Heart right ventricle (tissue), 16 donors: ENCODE results near the gene CACNA2D2. TPM values are rescaled to one million over a fixed set of nuclear protein-coding genes. Genes with fewer than 3 reads are reported as not detected.

Experiments
- ATAC-seq, 8 donors: fragments of 200-7000 bp; cut with Tn5 transposase; one replicate each; pipeline ENCODE4 v1.9.1; 2020; ENCODE audit warnings: mild to moderate bottlenecking in 8 of 8, moderate library complexity in 8 of 8, moderate number of reproducible peaks in 1 of 8
- DNase-seq, 2 donors: peaks; one replicate each; pipeline ENCODE4 v3.0.0-alpha.2; 2020
- H3K27ac ChIP-seq, 10 donors: fragments of 200-600 bp; sonication (generic) in 2 of 10; one replicate each; pipeline versions ENCODE4 v1.5.0 to v1.8.0; 2020 to 2022; ENCODE audit warnings: mild to moderate bottlenecking in 3 of 10
- H3K27me3 ChIP-seq, 7 donors: fragments of 200-600 bp; one replicate each; pipeline ENCODE4 v1.8.0; 2021 to 2022; ENCODE audit warnings: mild to moderate bottlenecking in 2 of 7
- H3K36me3 ChIP-seq, 9 donors: fragments of 200-600 bp; sonication (generic) in 1 of 9; one replicate each; pipeline versions ENCODE4 v1.5.0 to v1.8.0; 2020 to 2022; ENCODE audit warnings: mild to moderate bottlenecking in 2 of 9
- H3K4me1 ChIP-seq, 9 donors: fragments of 200-600 bp; sonication (generic) in 1 of 9; one replicate each; pipeline versions ENCODE4 v1.5.0 to v1.8.0; 2020 to 2022; ENCODE audit warnings: mild to moderate bottlenecking in 4 of 9
- H3K4me3 ChIP-seq, 10 donors: fragments of 200-600 bp; sonication (generic) in 2 of 10; one replicate each; pipeline versions ENCODE4 v1.5.0 to v1.8.0; 2020 to 2022; ENCODE audit warnings: mild to moderate bottlenecking in 7 of 10, moderate library complexity in 2 of 10
- H3K9me3 ChIP-seq, 11 donors: fragments of 200-600 bp in 10 of 11; sonication (generic) in 2 of 11; one replicate each; pipeline versions ENCODE4 v1.5.0 to v1.8.0; 2013 to 2022; ENCODE audit warnings: mild to moderate bottlenecking in 2 of 11, control low read depth in 1 of 11, moderate library complexity in 1 of 11
- CTCF ChIP-seq, 9 donors: fragments of 200-600 bp; sonication (generic) in 2 of 9; IDR thresholded peaks; one replicate each; pipeline versions ENCODE4 v1.5.0 to v1.8.0; 2021 to 2022; ENCODE audit warnings: antibody characterized with exemption in 9 of 9, mild to moderate bottlenecking in 5 of 9, moderate library complexity in 1 of 9
- WGBS, 2 donors: extraction: QIAGEN DNeasy Blood & Tissue Kit; methylation state at CpG; one replicate each; pipeline ENCODE4 v1.1.7; 2013; ENCODE audit warnings: inconsistent platforms in 1 of 2; 5-methylcytosine and 5-hydroxymethylcytosine counted together
- intact Hi-C, 10 donors: fragments of 100-400 bp; cut with DNase I; formaldehyde crosslinking; loops; one replicate each; pipeline versions ENCODE4 v1.11.1 to v1.14.2; 2022
- polyA plus RNA-seq, 2 donors: library from polyadenylated mRNA; stranded (reverse); fragments of 200-250 nt; gene quantifications; one replicate each; pipeline ENCODE4 v1.2.3, GENCODE V29; 2013
- total RNA-seq, 10 donors: library from RNA; stranded (reverse); fragmentation: NEBNext Ultra II Directional in 3 of 10; extraction: Animal tissue kit (Norgen Biotek cat#: 25700) in 3 of 10; gene quantifications; one replicate each; pipeline versions ENCODE4 v1.2.1 to v1.2.4, GENCODE V29; 2021 to 2023
- donor health status: Arrhythmogenic right ventricular cardiomyopathy.
- donor health status: ischemic (EF 13 %, LVEDD 7.1; RV severe dilation, severe dysfunction).
- donor health status: healthy with polysubstance abuse.
- donor health status: DM: no; HTN: yes; CAD: no.
- donor health status: DM: no; HTN: no; CAD: no.
- donor health status: ischemic (EF 25% LVEDD 6.9; RV normal size, moderate dysfunction).
- donor health status: ischemic (EF 25% LVEDD 5.7; RV mildly dilated, moderate dysfunction).
- donor health status: healthy.
- donor health status: DM: yes; HTN: yes; CAD: no.
- donor health status: Ischemic cardiomyopathy.
- donor health status: ischemic (EF 35%, LVEDD 5.7; RV mildly dilated, moderate dysfunction).
- donor health status: nonischemic (EF 11% LVEDD 7.7; RV severe dilation, severe dysfunction).
- donor health status: DM: yes; HTN: yes; CAD: no.
- donor health status: PGD.
- donor health status: ischemic (EF 29% LVEDD 5.4; RV normal size, mild dysfunction).
- donor health status: nonischemic (EF 23%, LVEDD 6.1; RV moderate dilation, normal function).

The CACNA2D2 gene
- total and polyA plus RNA-seq, 12 donors: 0.42 to 3.9 (median 2.4) TPM

GRCh38 chr3:50325113-50325480 lies 178.3 kb downstream of the CACNA2D2 start:
- peak overlapping the region; percentile 48 to 99 (median 97) for H3K27ac ChIP-seq
- 84 to 88% methylated on average over 2 of the region's 2 CpGs for WGBS, 2 donors
- peaks cover 25 to 75% (median 60%) of the 10 kb centered on the region in 9 donors for H3K4me1 ChIP-seq
- no peak overlapping the region for H3K4me3 ChIP-seq
- H3K27me3 ChIP-seq: no peaks in the 10 kb centered on the region
- H3K36me3 ChIP-seq: peaks cover 0 to 36% (median 14%) of the 10 kb centered on the region in 9 donors
- H3K9me3 ChIP-seq: no peaks in the 10 kb centered on the region
- intact Hi-C loops: loop anchor here in 3 of 10 donors (2.0 to 10.0 kb wide), 3 partner anchors 50 to 98 kb away; partner anchors contain the start of gene SEMA3B (in 1 of the 3)
- ATAC-seq (no peak), DNase-seq (no peak)
- no peak for TF ChIP-seq CTCF (IDR thresholded peaks at IDR 0.05)

- Histone ChIP-seq H3K27me3 (no peaks in the 10 kb centered on the region), H3K4me3 (peak overlapping the region in 1 of 10 donors; percentile 11), H3K27ac (peak overlapping the region; percentile 91 to 99 (median 97)), H3K36me3 (peaks cover 0 to 36% (median 8%) of the 10 kb centered on the region in 9 donors), H3K9me3 (no peaks in the 10 kb centered on the region), H3K4me1 (peaks cover 26 to 81% (median 66%) of the 10 kb centered on the region in 9 donors)
- peak; percentile 76 to 93 (median 87) for TF ChIP-seq CTCF (IDR thresholded peaks at IDR 0.05)
- peak in 6 of 8 donors; percentile 7 to 26 (median 20) for ATAC-seq
- peak; percentile 78 to 82 for DNase-seq
- intact Hi-C loops: loop anchor here in 5 of 10 donors (1.0 to 10.0 kb wide), 7 partner anchors 50 to 98 kb away; partner anchors contain the start of genes GNAI2 (in 1 of the 5) and SEMA3B (in 1 of the 5)
- 36 to 41% methylated on average over 4 of the region's 4 CpGs for WGBS, 2 donors
Observed at GRCh38 chr3:50324351-50325112, 178.9 kb downstream of the CACNA2D2 start.

- peak overlapping the region in 6 of 10 donors; percentile 12 to 86 (median 78) for H3K4me3 ChIP-seq
- H3K9me3 ChIP-seq: no peaks in the 10 kb centered on the region
- DNase-seq (peak; percentile 73 to 77), ATAC-seq (peak; percentile 1 to 58 (median 44))
- peaks cover 29 to 85% (median 70%) of the 10 kb centered on the region in 9 donors for H3K4me1 ChIP-seq
- H3K27ac ChIP-seq: peak overlapping the region; percentile 91 to 99 (median 97)
- peak in 3 of 9 donors; percentile 13 to 22 (median 15) for TF ChIP-seq CTCF (IDR thresholded peaks at IDR 0.05)
- WGBS, 2 donors: 49 to 61% methylated on average over 5 of the region's 5 CpGs
- peaks cover 0 to 37% (median 12%) of the 10 kb centered on the region in 9 donors for H3K36me3 ChIP-seq
- intact Hi-C loops: loop anchor here in 5 of 10 donors (1.0 to 10.0 kb wide), 7 partner anchors 49 to 97 kb away; partner anchors contain the start of genes GNAI2 (in 1 of the 5) and SEMA3B (in 1 of the 5)
- H3K27me3 ChIP-seq: no peaks in the 10 kb centered on the region
Observed at GRCh38 chr3:50323614-50324199, 179.7 kb downstream of the CACNA2D2 start.

- Histone ChIP-seq H3K27ac (peak overlapping the region; percentile 91 to 99 (median 97)), H3K27me3 (no peaks in the 10 kb centered on the region), H3K36me3 (peaks cover 0 to 42% (median 17%) of the 10 kb centered on the region in 9 donors), H3K4me1 (peaks cover 29 to 85% (median 70%) of the 10 kb centered on the region in 9 donors), H3K4me3 (peak overlapping the region in 9 of 10 donors; percentile 57 to 88 (median 81)), H3K9me3 (no peaks in the 10 kb centered on the region)
- intact Hi-C loops: loop anchor here in 4 of 10 donors (5.0 to 10.0 kb wide), 4 partner anchors 51 to 86 kb away; partner anchors contain the start of genes GNAI2 (in 1 of the 4) and SEMA3B (in 1 of the 4)
- peak in 1 of 2 donors; percentile 86 for DNase-seq
- peak; percentile 4 to 52 (median 22) for ATAC-seq
- TF ChIP-seq CTCF (IDR thresholded peaks at IDR 0.05): no peak
- 33 to 50% methylated on average over 4 of the region's 4 CpGs for WGBS, 2 donors
Observed at GRCh38 chr3:50323092-50323600, 180.3 kb downstream of the CACNA2D2 start.
